Left forelimb (tissue), 1 donor: ENCODE data around the gene MAGI1.
"Not testable (repeated sequence)": the region's sequence is repeated elsewhere in the genome, so short reads cannot be mapped to it uniquely, and the experiment has no call there.

ENCODE experiments used
- DNase-seq: peaks from one replicate; pipeline ENCODE4 v3.0.0-alpha.2; 2018; ENCODE audit warnings: low spot score

MAGI1 gene

GRCh38 chr3:65904016-65904415 lies 134.7 kb downstream of the MAGI1 start:
- no peak for DNase-seq

- DNase-seq: no peak
Measured at GRCh38 chr3:65902304-65902793, 136.4 kb downstream of the MAGI1 start.

GRCh38 chr3:65901226-65901625 lies 137.5 kb downstream of the MAGI1 start:
- no peak for DNase-seq

- no peak for DNase-seq
Measured at GRCh38 chr3:65899226-65899625, 139.5 kb downstream of the MAGI1 start.

- DNase-seq: no peak
Measured at GRCh38 chr3:65897766-65898165, 141.0 kb downstream of the MAGI1 start.

GRCh38 chr3:65896321-65896720 lies 142.4 kb downstream of the MAGI1 start:
- DNase-seq: no peak

GRCh38 chr3:65894679-65895453 lies 143.9 kb downstream of the MAGI1 start:
- DNase-seq: no peak

GRCh38 chr3:65894126-65894525 lies 144.6 kb downstream of the MAGI1 start:
- no peak for DNase-seq

GRCh38 chr3:65893631-65894030 lies 145.1 kb downstream of the MAGI1 start:
- DNase-seq: no peak

GRCh38 chr3:65891477-65891876 lies 147.2 kb downstream of the MAGI1 start:
- not testable (repeated sequence) for DNase-seq

- DNase-seq: no peak
Measured at GRCh38 chr3:65890328-65890727, 148.4 kb downstream of the MAGI1 start.

- no peak for DNase-seq
Measured at GRCh38 chr3:65889707-65890099, 149.0 kb downstream of the MAGI1 start.

- DNase-seq: no peak
Measured at GRCh38 chr3:65888980-65889706, 149.6 kb downstream of the MAGI1 start.

- DNase-seq: no peak
Measured at GRCh38 chr3:65888196-65888595, 150.5 kb downstream of the MAGI1 start.

GRCh38 chr3:65886391-65886790 lies 152.3 kb downstream of the MAGI1 start:
- DNase-seq: no peak

- no peak for DNase-seq
Measured at GRCh38 chr3:65884071-65884470, 154.6 kb downstream of the MAGI1 start.

- no peak for DNase-seq
Measured at GRCh38 chr3:65883613-65884012, 155.1 kb downstream of the MAGI1 start.

GRCh38 chr3:65880350-65880749 lies 158.4 kb downstream of the MAGI1 start:
- DNase-seq: no peak

- DNase-seq: no peak
Measured at GRCh38 chr3:65879372-65879771, 159.3 kb downstream of the MAGI1 start.

GRCh38 chr3:65878831-65879230 lies 159.9 kb downstream of the MAGI1 start:
- no peak for DNase-seq

- no peak for DNase-seq
Measured at GRCh38 chr3:65877160-65877559, 161.6 kb downstream of the MAGI1 start.

- no peak for DNase-seq
Measured at GRCh38 chr3:65876028-65876420, 162.7 kb downstream of the MAGI1 start.

- DNase-seq: no peak
Measured at GRCh38 chr3:65875393-65876027, 163.2 kb downstream of the MAGI1 start.
